GM11168 (cell line): Measurements from ENCODE around the gene SUN3.

ENCODE experiments used
- in situ Hi-C: fragments of 300-500 bp; cut with MboI; formaldehyde crosslinking; loops from one replicate; pipeline ENCODE4 v1.12.0; 2022; ENCODE audit warnings: low sequenced_read_pairs; ENCODE audit not compliant: unreplicated experiment

SUN3 gene, protein sequence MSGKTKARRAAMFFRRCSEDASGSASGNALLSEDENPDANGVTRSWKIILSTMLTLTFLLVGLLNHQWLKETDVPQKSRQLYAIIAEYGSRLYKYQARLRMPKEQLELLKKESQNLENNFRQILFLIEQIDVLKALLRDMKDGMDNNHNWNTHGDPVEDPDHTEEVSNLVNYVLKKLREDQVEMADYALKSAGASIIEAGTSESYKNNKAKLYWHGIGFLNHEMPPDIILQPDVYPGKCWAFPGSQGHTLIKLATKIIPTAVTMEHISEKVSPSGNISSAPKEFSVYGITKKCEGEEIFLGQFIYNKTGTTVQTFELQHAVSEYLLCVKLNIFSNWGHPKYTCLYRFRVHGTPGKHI

DNA sequence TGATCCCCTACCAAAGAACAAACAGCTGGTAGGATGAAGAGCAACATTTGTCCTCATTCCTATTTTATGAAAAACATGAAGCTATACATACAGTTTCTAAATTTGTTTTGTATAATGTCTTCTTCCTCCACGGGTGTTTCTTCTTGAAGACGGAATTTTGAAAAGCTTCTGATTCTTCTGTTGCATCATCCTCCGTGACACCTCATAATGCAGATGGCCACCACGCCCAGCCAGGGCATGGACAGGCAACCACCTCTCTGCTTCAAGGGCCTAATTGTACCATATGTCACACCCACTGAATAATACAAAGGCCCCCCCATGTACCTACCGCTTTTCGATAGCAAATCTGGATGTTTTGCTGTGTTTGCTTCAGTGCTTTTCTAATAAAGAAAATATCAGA is at the start of gene SUN3:
TSS of gene SUN3 (minus strand) at position 170 of the 400 bp plus-strand sequence. CDS start at position 1, 169 bp downstream.
- in situ Hi-C loops = no loop called here

DNA sequence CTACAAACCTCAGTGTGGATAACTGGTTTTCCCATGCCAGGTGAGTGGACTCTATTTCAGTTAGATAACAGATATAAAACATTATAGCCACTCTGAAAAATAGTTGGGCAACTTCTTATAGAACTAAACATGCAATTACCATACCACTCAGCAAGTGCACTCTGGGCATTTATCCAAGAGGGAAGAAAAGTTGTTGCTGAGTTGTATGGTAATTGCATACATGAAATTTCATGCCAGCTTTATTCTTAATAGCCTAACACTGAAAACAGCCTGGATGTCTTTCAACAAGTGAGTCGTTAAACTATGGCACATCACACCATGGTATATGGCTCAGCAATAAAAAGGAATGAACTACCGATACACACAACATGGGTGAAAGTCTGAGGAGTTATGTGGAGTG is 49.6 kb upstream of the SUN3 start:
- in situ Hi-C loops = no loop called here

DNA sequence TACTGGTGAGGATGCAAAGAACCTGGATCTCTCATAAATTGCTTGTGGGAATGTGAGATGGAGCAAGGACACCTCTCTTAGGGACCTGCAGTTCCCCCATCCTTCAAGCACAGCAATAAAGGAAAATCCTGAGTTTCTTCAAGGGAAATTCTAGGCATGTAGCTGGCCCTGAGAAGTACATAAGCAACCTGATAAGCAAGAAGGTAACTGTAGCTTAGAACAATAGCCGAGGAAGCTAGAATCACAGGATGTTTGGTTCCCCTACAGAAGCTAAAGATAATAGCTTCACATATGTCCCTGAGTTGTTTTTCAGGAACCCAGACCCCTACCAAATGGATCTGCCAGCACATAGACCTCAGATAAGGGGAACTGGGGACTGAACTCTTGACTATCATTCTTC is 48.5 kb upstream of the SUN3 start:
- in situ Hi-C loops = no loop called here

DNA sequence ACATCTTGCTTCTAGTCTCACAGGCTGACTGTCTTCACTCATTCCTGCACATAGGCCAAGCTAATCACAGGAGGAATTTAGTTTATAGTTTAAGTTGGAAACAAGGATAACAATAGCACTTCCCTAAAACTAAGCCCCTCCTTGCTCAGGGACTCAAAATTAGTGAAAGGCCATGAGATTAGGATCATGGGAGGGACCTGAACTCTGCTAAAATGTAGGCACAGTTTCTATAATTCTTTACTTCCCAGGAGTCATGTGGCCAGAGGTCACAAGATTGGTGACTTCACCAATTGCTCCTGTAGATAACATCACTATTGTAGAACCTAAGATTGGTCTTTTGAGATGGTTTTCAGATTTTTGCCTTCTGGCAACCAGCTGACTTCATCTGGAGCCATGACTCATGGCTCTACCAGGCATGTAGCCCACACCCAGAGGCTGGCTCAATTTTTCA is 45.3 kb upstream of the SUN3 start:
- in situ Hi-C loops = no loop called here

DNA sequence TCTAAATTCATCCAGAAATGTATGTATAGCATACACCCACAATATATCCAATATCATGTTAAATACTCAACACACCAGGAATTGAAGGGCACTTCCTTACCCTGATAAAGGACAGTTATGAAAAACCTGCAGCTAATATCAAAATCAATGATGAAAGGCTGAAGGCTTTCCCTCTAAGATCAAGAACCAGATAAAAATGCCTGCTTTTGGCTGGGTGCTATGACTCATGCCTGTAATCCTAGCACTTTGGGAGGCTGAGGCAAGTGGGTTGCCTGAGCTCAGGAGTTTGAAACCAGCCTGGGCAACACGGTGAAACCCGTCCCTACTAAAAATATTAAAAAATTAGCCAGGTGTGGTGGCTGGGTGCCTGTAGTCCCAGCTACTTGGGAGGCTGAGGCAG is 38.6 kb upstream of the SUN3 start:
- in situ Hi-C loops = no loop called here

DNA sequence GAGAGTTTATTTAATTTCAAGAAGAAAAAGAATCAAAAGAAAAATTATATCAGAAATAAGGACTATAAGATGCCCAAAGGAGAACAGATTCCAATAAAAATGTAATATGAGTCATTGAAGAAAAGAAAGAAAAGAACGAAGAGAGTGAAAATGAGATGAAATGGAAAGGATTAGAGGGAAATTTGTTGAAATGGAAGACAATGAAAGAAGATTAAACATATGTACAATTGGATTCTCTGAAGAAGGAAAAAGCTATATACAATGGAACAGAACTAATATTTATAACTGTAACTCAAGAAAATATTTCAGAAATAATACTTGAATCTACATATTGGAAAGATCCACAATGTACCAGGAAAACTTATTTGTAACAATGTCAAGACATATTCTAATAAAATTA is 35.1 kb upstream of the SUN3 start:
- in situ Hi-C loops = no loop called here

DNA sequence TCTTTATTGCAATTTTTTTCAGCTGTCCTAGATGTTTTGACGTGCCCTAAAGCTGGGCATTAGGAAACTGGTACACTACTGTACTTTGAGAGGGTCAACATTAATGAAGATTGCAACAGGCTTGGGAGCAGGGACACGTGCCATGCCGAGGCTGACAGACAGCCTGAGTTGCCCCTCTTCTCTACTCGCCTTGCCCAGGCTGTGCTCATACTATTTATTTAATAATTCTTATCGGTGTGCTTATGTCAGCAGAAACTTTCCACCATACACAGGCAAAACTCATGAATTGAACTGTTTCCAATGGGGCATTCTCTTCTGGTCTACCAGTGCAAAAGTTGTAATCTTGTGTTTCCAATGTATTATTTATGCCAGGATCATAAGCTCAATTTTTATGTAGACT is 30.8 kb upstream of the SUN3 start:
- in situ Hi-C loops = no loop called here

DNA sequence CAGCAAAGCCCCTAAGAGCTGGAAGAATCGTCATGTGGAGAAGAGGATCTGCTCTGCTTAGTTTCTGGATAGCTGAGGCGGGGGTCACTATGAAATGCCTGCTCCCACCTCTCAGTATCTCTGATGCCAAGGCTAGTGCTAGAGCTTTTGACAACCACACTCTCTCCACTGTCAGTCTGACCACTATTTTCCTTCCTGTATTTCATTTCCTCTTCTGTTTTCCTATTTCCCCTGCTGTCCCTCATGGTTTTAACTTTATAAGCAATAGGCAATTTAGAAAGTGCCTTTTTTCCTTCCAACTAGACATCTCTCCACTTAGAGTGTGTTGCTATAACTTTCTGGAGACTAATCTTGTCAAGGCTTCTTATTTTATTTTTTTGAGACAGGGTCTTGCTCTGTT is 30.1 kb upstream of the SUN3 start:
- in situ Hi-C loops = no loop called here

DNA sequence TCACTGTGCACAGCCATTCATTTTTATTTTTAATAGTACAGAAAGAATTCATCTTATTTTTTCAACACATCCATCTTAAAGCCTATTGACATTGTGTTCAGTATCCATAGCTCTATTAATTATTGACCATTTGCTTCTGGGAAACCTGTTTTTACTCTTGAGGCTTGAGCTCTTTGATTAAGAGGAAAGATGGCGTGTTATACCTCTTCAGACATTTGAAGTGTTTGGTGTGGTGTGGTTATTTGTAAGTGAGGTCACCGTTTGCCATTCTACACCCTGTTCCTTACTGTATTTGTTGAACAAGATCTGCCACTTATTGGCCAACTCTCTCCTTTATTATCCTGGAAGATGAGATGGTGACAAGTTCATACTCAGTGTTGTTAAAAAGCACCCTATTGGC is 24.8 kb upstream of the SUN3 start:
- in situ Hi-C loops = no loop called here

DNA sequence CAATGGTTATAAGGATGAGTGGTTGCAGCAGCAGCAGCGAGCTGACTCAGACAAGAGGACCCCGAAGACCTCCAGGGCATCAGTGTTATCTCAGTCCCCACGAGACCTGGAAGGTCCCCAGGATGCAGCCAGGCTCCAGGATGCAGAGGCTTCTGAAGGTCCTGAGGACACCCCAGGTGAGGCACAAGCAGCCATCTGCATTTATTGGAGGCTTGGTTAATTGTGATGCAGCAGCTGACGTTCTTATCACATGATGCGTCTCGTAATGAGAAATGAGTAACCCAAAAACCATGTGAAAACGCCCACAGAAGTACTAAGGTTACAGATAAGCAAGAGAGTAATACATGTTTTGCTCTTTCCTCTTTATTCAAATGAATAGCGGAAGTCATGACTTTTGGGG is 23.8 kb upstream of the SUN3 start:
- in situ Hi-C loops = no loop called here

DNA sequence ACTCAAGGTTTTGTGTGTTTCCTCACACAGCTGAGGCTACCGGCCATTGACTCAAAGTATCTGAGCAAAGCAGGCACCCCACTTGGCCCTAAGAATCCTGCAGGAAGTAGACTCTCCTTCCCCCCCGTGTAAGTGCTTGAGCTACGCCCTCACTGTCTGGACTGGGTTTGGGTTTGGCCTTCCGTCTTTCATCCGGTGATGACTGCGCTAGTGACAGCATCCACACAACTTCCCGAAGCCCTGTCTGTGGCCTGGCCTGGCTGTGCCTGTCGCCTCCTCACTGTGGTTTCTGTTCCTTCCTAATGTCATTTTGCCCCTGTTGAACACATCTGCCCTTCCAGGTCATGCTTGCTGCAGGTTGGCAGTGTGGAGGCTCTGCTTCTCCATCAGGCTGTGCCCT is 20.9 kb upstream of the SUN3 start:
- in situ Hi-C loops = no loop called here

DNA sequence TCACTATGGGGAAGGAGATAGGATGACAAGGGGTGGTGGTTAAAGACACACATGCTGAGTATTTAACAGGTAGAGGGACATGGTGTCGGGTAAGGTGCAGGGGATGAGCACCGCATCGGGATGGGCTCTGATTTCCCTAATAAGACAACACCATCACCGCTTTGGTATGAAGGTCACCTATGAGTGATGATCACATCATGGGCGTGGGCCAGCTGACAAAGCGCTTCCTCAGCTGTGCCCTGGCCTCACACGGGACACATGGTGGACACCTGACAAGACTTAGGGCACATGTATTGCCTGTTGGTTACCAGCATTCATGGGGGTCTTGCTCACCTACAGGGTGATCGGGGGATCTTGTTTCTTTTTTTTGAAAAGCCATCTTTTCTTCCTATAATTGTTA is 19.2 kb upstream of the SUN3 start:
- in situ Hi-C loops = no loop called here

DNA sequence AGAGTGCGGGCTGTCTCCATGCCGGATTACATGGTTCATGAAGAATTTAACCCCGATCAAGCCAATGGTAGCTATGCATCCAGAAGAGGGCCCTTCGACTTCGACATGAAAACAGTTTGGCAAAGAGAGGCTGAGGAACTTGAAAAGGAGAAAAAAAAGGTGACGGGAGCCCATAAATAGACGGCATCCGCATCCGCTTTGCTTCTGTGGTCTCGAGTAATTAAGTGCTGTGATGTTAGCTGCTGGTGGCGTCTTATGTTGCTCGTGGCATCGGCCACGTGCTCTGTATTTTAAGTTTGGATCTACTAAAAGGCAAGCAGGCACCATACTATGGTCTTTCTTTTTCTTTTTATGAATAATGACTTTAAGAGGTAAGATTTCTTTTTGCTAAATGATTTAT is 17.6 kb upstream of the SUN3 start:
- in situ Hi-C loops = no loop called here

DNA sequence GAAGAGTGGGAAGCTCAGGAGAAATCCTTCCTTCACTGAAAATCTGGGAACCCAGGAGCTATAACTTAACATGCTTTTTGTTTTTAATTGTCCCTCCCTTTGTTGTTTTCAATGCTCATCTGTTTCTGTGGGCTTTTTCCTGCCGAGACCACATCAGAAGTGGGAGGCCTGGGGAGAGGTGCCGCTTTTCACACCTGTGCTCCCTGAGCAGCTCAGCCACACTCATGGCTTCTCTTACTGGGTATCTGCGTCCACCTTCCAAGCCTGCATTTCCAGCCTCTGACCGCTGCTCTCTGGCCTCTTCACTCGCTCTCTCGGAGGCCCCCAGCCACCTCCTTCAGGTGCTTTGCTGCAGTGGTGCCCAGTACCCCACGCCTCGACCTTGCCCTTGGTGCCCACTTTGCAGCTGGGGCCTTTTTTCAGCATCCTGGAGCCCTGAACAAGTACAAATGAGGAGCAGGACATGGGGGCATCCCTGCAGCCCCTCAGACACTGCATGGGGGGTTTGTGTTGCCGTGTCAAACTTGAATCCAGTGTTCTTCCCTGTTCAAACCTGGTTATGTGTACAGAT is 16.4 kb upstream of the SUN3 start:
- in situ Hi-C loops = no loop called here

DNA sequence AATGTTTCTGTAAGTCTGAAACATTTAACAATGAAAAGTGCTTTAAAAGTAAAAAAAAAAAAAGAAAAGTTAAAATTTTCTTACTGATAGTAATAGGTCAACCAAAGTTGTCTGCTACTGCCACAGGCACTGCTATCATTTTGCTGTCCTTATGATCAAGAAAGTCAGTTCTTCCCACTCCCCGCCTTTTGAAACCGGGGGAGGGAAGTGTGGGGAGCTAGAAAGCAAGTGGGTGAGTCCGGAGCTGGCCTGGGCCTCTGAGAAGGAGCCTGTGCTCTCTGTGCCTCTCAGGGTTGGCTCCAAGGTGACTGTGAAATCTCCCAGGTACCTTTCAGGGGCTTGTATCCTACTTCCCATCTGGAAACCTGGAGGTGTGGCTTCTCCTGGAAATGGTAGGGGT is 13.7 kb upstream of the SUN3 start:
- in situ Hi-C loops = no loop called here

DNA sequence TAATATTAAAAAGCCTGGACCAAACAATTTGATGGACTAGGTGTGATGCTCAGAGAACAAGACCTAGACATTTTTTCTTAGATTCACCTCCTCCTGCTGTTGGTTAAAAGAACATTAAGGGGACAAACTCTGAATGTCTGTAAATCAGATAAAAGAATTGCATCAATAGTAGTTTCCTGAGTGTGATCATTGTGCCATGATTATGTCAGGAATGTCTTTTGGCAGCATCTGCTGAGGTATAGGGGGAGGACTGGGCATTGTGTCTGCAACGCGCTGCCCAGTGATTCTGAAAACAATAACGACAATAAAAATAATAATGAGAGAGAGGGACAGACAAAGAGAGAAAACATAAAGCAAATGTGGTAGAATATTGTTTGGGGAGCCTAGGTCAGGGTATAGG is 13.3 kb upstream of the SUN3 start:
- in situ Hi-C loops = no loop called here

DNA sequence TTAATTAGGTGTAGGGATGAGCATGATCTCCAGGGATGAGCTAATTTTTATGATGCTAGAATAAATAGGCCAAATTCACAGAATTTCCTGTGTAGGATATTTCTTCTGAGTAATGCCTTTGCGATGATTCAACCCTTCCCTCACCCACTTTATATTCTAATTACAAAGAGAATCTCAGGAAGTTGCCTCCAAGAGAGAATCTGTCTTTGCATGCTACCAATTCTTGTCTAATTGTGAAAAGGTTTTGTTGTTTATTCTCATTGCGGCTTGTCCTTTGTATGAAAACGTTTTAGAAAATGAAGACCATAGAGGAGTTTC is 12.7 kb upstream of the SUN3 start:
- in situ Hi-C loops = no loop called here

DNA sequence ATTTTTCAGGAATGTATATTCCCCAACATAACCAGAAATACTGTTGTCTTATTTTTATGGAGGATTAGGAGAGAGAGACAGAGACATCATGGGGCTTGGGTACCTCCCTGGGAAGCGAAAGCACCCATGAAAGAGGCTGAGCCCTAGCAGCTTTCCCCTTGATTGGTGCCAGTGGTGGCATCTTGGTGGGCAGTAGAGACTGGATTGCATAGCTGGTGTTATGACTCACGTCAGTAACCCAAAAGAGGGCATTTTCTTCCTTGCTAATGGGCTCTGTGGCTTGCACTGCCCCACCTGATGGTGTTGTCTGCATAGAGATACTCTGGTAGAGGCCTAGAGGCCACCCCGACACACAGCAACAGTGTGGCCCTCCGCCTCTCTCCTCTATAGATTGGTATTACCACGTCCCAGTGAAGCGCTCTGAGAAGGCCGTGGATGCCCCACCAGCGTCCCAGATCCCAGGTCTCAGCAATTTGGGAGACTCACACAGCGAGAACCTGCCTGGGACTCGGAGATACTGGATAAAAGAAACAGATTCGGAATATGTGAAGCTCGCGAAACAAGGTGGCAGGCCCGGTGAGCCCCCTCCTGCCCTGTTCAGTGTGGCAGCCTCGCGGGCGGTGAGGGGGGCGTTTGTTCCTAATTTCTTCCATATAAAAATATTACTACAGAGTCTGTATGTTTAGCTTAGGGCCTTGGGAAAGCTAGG is 12.2 kb upstream of the SUN3 start:
- in situ Hi-C loops = no loop called here

DNA sequence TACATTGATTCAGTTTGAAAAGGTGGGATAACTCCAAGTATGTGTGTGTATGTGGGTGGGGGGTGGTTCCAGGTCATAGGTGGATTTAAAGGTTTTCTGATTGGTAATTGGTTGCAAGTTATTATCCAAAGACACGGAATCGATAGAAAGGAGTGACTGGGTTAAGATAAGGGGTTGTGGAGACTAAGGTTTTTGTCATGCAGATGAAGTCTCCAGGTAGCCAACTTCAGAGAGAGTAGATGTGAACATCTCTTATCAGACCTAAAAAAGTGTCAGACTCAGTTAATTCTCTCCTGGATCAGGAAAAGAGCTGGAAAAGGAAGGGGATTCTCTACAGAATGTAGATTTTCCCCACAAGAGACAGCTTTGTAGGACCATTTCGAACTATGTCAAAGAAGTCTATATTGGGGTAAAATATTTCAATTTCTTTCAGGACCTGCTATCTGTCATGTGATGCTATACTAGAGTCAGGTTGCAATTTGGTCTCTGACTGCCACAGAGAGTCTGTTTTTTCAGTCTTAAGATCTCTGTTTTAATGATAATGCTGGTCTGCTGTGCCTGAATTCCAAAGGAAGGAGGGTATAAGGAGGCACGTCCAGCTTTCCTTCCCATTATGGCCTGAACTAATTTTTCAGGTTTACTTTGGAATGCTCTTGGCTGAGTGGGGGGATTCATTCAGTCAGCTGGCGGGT is 10.1 kb upstream of the SUN3 start:
- in situ Hi-C loops = no loop called here

DNA sequence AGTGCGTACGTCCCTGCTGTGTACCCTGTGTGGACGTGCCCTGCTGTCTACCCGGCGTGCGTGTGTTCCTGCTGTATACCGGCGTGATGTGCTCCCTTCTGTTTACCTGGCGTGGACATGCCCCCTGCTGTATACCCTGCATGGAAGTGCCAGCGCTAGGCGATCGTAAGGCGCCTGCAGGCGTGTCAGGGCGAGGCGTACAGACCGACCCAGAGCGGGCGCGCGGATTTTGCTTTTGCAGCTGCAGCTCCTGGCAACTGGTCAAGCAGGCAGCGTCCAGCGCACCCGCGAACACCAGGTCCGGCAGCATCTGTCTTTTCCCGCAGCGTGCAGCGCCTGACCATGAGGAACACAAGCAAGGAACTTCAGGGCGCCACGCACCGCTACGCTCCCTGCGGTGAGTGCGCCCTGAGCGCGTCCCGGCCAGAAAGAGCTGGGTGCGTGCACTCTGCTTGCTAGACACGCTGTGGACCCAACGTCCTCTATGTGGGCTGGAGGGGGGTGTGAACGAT is 7.1 kb upstream of the SUN3 start:
- in situ Hi-C loops = no loop called here
